ENCODE measurements around the gene G0S2.

The G0S2 gene

DNA sequence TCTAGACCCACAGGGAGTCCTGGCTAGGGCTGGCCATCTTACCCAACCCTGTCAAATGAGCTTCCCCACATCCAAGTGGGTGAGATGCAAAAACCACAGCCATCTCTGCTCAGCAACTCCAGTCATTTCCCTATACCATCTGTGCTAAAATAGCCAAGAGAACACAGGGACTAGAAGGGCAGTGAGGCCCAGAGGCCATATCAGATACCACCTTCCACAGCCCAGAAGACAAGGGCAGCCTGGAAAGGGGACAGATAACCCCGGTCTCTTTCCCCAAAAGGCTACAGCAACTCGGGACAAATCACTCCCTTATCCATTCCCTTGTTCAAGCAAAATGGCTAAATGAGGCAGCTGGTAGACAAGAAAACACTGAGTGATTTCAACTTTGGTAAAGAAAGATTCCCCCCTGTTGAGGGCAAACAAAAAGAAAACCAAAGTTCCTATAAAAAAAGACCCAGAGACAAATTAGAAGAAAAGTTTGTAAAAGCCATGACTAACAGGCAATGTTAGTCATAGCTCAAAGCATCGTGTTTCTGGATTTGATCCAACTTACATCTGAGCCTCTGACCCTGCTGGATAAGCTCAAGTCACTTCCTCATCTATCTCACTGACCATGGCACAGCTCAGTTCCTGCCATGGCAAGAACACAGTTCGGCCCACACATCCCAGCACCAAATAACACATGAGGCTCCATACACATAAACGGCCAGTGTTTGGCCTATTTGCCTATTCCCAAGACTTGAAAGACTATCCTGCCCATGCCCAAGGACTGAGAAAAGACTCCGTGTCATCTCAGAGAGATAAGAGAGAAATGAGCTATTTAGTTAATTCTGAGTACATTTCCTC is 26.1 kb upstream of the G0S2 start:
- no peak for DNase-seq (ENCODE audit: low spot score)

DNA sequence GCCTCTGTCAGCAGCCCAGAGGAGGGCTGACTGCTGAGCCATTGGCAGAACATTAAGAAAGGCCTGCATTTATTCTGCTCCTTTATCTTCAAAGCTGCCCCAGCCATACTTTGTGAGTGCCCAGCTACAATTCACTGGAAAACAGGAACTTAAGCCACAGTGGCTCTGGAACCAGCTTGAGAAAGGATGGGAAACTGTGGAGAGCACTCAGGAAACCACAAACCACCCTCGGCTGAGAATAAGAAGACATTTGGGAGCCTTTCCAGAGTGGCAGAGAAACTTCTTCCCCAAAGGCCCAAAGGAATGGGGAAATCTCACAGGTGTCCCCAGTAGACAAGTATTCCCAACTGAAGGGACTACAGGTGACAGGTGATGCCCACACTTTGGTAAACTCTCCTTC is 24.8 kb upstream of the G0S2 start:
- DNase-seq (ENCODE audit: low spot score), result no peak

DNA sequence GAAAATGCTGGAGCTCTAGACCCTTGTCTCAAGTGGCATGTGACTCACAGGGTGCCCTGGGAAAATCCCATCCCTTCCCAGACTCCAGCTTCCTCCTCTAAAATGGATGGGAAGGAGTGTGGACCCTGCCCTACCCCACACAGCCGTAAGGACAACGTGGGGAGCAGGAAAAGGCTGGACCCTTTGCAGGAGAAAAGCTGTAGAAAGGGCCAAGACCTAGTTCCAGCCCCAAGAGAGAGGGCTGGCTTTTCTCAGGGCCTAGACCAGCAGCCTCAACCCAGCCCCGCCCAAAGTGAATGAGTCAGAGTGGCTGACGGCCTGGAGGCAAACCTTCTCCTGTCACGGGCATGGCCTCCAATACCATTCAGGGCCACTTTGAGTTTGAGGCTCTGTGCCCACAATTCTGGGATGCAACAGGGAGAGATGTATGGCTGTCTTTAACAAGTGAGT is 24.0 kb upstream of the G0S2 start:
- no peak for DNase-seq (ENCODE audit: low spot score)

DNA sequence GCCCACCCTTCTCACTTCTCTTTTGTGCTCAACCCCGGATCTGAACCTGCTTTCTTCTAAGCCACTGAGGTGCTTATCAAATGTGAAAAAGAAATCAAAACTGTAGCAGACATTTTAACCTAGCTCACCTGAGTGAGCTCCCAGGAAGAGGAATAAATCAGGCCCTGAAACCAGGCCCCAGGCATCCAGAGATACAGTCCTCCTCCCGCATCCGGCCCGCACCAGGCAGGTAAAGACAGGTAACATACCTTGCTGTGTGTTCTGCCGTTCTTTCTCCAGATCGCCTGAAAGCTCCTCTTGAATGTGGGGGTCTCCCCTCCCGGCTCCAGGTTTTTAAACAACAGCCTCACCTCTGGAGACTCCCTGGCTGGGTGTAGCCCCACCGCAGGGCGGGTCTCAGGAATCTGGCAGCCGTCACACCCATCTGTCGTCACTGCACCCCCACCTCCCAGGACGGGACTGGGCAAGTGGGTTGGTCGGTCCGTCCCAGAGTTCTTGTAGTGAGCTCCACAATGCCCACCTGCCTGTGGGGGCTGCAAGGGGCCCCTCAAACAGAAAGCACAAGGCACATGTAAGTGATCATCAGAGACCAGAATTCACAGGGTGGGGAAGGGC is 23.0 kb upstream of the G0S2 start, which contains the start of gene LAMB3:
Gene LAMB3 (minus strand): TSS at position 305 of the 615 bp plus-strand sequence. CDS start 1,481 bp downstream, outside the sequence.
- DNase-seq (ENCODE audit: low spot score), result no peak

DNA sequence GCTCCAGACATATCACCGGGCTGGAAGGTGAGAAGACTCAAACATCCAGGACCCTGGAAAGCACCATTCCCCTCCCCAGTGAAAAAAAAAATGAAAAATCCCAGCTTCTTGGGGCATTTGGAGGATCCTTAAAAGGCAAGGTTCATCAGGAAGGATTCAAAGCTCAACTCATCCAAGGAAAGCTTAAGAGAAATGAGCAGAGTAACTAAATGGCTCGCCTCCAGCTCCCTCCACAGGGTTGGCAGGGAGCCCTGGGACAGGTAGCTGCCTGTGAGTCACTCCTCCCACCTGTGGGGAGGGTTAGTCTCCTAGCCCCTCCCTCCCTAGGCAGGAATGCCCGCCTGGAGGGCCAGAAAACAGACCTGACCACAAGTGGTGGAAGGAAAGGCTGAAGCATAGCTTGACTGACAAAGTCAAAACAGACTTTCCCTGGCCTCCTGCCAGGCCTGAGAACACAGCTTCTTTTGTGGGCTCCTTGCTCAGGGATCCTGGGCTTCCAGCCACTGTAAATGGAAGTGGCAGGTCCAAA is 22.3 kb upstream of the G0S2 start:
- DNase-seq (ENCODE audit: low spot score), result no peak

DNA sequence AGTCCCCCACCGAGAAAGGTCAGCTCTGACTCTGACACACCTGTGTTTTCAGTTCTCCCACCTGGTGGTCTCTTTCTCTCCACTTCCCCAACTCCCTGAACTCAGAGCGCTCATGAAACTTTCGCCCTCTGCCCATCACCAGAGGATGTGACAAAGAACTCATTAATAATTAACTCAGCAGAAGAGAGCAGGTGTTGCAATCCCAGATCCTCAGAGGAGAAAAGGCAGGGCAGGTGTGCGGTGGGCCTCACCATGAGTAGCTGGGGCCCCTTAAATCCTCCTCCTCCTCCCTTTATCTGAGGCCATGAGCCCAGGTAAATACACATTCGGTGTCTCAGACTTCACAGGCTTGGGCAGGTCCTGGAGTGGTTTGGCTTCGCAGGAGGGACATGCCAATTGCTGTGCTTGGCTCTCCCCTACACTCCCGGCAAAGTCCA is 21.3 kb upstream of the G0S2 start:
- DNase-seq (ENCODE audit: low spot score), result no peak

DNA sequence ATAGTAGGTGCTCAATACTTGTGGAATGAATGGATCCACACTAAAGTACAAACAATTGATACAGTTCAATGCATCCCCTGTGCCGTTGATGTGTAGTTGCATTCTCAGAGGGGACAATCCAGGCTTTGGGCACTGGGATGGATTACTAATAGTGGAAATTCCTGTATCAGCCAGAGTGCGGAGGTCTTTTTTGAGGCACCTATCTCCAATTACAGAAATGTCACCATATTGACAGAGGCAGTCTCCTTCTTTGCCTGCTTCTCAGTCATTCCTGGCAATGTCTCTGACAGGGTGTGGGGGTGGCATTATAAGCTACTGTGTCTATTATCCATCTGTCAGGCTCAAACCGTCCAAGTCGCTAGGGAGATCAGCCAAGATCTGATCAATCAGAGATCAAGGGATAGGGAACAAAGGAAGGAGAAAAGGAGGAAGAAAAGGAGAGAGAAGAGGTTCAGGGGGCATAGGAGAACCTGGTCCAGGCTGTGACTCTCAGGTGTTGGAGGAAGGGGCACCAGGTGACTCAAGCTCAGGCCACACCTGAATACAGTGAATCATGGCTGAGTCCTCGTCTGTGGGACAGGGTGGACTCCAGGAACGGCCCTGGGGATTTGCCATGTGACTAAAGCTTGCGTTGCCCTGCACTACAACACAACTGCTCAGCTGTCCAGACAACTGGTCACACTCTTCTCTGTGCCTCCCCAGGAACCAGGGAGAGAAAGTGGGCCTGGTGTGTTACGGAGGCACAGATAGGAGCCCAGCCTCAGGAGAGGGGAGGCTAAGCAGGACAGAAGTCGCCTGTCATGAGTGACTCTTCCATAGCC is 19.6 kb upstream of the G0S2 start:
- DNase-seq (ENCODE audit: low spot score), result no peak

DNA sequence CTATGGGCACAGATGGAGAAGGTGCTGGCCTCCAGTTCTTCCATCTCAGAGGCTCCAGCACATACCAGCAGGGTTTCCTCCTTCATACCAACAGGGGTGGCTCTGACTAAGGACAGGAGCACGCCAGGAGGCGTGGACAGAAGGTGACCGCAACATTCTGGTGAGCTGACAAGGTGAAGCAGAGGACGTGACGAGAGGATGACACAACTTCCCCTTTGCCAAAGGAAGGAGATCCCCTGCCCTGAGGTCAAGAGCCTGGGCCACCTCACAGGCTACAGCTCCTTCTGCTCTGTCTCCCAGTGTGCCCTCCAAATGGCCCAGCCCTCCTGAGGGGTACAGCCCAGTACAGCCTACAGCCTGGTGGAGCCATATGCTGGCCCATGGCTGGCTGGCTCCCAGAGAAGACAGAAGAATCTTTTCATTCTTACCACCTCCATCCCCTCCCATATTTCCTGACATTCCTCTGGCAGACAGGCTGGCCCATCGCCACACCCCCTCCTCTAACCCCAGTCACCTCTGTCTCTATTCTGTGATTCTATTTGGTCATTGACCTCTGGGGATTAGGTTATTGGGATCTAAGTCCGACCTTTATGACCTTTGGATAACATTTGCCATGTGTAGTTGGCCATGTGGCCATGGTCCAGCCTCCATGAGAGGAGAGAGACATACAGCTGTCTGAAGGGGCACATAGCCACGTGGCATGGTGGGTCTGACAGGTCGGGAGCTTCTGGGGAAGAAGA is 17.9 kb upstream of the G0S2 start:
- no peak for DNase-seq (ENCODE audit: low spot score)

DNA sequence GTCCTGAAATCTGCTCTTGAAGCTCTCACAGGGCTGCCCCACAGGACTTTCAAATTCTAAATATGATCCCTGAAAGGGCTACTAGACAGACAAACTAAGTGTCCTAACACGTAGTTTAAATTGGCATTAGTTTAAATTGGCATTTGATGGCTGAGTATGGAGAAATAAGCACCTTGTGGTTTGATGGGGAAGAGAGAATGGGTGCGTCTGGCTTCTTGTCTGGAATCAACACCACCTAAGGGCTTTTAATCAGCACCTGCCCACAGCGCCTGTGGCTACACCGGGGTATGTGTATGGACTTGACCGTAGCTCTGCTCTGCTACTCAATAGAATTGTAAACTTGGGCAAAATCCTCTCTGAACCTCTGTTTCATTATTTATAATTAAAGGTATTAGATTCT is 17.3 kb upstream of the G0S2 start:
- no peak for DNase-seq (ENCODE audit: low spot score)

DNA sequence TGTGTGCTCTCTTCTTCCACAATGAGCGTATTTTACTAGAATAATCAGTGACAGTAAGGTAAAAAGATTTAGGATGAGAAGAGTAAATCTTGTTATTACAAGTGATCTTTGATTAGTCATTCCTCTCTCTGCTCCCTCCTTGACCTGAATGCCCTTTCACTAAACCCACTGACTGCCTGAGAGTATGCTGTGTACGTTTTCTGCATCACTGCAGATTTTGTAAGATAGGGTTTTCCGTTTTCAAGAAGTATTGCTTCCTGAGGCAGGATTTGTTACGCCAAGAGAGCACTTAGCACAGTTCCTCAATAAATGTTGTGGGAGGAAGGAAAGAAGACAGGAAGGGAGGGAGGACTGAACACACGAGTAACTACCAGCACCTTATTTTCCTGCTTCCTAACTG is 15.3 kb upstream of the G0S2 start:
- DNase-seq (ENCODE audit: low spot score), result no peak

DNA sequence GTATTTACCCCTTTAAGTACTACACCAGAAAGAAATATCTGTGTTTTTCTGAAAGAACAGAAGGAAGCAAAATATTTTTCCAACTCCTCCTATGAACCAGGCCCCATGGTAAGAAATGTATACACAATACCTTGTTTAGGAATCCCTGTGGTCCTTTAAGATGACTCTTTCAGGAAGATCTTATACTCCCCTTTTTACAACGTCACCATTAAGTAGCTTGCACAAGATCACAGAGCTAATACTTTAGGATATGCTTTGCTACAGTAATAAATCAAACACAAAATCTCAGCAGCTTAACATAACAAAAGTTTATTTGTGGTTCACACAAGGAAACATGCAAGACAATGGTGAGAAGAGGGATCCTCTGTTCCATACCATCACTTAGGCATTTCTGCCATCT is 14.1 kb upstream of the G0S2 start:
- no peak for DNase-seq (ENCODE audit: low spot score)

DNA sequence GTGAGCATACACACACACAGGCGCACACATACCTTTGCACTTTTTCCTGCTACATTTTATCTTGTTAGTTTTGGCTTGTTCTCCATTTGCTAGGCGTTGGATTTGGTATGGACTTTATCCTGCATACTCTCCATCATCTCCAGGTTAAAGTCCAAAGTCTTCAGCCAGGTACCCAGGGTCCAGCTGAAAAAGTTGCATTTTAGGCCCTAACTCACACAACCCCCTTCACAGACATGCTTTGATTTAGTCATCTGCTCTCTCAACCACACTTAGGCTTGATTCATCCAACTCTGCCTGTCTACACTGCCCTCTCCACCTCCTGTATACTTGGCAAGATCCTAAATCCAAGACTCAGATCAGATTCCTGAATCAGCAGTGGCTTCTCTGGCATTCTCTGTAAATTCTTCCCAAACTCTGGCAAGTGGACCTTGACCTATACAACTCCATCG is 12.3 kb upstream of the G0S2 start:
- DNase-seq (ENCODE audit: low spot score), result no peak

DNA sequence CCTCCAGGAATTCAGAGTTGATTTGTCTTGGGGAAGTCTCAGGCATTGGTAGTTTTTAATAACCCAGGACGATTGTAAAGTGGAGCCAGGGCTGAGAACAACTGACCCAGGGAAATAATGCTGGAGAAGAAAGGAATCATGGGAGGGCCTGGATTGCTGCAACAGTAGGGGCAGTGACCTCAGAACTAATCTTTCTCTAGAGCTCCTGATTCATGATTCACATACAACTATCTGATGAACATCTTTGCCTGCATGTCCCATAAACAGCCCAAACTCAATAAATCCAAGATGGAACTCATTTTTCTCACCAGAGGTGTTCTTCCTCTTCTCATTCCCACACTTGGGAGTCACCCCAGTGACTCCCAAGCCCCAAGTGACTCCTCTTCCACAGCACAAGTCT is 8.1 kb upstream of the G0S2 start:
- no peak for DNase-seq (ENCODE audit: low spot score)

DNA sequence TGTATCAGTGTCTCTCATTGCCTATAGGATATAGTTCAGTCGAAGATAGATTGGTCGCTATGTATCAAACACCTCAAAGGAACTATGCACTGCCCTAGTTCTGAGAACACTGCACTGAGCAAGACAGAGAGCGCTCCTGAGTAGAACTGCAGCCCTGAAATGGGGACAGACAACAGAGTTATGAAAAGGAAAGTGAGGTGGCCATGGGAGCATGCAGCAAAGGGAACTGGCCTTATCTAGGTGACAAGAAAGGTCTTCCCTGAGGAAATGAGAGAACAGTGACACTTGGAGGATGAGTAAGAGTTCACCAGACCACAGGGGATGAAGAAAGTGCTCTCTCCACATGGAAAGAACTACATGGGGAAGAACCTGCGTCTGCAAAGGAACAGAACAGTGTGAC is 7.5 kb upstream of the G0S2 start:
- no peak for DNase-seq (ENCODE audit: low spot score)

DNA sequence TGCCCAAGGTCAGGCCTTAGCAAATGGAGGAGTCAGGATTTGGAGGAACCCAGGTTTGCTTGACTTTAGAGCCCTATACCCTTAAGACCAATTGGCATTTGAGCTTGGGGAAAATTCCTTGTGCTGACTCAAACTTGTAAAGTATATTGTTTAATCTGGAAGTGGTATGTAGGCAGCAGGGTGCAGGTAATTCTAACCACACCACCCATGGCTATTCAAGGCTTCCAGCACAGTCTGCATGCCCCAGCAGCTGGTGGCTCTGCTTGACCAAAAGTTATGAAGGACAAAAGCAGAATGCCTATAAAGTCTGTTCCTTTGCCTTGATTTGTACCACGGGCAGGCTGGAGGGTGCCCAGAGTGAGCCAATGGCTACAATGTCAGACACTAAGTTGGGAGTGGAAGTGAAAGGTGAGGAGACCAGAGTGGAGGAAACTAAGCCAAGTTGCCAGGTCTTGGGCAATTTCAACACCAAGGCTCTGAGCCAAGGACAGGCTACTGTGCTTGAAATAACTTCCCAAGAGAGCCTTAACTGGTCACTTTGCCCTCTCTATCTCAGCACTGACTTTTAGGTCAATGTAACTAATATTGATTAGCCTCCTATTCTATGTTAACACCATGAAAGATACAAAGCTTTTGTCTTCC is 4.7 kb upstream of the G0S2 start:
- no peak for DNase-seq (ENCODE audit: low spot score)

DNA sequence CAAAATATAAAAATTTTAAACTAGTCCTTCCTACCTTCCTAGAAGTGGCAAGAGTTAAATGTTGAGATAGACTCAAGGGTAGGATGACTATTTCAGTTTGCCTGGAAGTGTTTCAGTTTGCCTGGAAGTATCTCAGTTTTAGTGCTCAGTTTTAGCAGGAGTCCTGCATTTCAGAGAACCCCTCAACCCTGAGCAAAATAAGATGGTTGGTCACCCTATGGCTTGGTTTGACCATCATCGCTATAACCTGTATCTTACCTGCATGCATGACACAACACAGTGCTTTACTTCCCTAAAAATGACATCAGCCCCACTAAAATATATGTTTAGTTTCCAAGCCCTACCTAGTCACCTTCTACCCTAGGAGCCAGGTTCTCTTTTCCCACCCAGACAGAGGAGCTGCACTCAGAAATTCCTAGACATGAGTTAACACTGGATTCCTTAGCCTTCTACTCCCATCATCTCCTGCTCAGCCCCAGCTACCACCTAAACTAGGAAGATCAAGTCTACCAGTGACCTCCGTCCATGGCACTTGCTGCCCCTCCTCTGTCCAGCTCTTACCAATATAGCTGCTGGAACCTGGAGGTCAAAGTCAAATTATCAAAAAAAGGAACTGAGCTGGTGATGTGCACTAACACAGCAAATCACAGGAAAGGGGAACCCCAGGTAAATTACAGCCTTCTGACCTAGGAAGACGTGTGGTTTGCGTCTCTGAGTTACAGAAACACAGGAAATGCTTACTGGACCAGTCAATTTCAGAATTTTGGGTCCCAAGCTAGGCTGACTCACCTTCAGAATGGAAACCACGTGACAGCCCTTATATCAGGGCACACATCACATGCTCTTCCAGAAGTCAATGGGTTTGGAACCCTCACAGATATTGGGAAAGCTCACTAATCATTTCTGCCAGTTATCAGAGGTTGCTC is 2.2 kb upstream of the G0S2 start:
- DNase-seq (ENCODE audit: low spot score), result no peak

DNA sequence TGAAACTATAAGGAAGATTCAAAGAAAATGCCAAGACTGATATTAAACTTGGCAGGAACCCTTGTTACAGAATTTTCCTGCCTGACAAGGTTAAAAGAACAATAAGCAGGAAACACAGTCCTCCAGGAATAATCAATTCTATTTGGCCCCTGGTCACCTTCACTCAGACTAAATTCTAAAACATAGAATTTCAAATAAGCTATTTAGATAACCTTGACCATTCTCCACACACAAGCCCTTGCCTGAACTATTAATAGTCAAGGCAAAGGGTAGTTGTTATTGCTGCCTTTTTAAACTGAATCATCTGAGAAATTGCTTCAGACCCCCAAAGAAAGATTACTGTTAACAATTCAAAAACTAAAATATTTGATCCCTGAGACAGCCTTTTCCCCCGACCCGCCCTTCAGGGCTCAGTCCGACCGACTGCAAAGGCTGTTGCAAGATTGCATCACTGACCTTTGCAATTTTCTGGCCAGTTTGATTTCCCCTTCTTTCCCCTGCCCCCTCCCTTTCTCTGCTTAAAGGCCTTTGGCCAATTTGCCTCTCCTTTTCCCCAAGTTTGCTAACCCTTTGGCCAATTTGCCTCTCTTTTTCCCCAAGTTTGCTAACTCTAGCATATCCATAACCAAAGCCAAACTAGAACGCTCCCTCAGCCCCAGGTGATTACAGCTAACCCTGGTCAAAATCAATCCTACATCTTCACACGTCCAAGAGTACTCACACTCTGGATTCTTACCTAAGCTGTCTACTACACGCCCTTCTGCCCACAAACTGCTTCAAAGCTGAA is 1.4 kb upstream of the G0S2 start:
- no peak for DNase-seq (ENCODE audit: low spot score)

DNA sequence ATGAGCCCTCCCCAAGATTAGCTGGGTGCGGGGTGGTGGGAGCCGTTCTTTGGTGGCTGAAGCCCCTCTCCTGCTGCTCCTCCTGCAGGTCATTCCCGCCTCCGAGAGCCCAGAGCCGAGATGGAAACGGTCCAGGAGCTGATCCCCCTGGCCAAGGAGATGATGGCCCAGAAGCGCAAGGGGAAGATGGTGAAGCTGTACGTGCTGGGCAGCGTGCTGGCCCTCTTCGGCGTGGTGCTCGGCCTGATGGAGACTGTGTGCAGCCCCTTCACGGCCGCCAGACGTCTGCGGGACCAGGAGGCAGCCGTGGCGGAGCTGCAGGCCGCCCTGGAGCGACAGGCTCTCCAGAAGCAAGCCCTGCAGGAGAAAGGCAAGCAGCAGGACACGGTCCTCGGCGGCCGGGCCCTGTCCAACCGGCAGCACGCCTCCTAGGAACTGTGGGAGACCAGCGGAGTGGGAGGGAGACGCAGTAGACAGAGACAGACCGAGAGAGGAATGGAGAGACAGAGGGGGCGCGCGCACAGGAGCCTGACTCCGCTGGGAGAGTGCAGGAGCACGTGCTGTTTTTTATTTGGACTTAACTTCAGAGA is 448 bp downstream of the G0S2 start:
- DNase-seq (ENCODE audit: low spot score), result peak; percentile 70

Data from ecto neural progenitor cell (in vitro differentiated cells).